ENCODE results near the gene PERM1.
"Not testable (repeated sequence)": the region's sequence is repeated elsewhere in the genome, so short reads cannot be mapped to it uniquely, and the experiment has no call there.

Gene PERM1

GRCh38 chr1:947958-948357 is 33.9 kb downstream of the PERM1 start:
- no peak for DNase-seq (ENCODE audit: low read depth)

GRCh38 chr1:946811-947210 is 35.1 kb downstream of the PERM1 start:
- not testable (repeated sequence) for DNase-seq (ENCODE audit: low read depth)

GRCh38 chr1:945688-946556 is 36.0 kb downstream of the PERM1 start:
- no peak for DNase-seq (ENCODE audit: low read depth)

GRCh38 chr1:944341-945325 is 37.3 kb downstream of the PERM1 start:
- no peak for DNase-seq (ENCODE audit: low read depth)

- DNase-seq (ENCODE audit: low read depth): no peak
Observed at GRCh38 chr1:943545-944340, 38.1 kb downstream of the PERM1 start.

- DNase-seq (ENCODE audit: low read depth): no peak
Observed at GRCh38 chr1:942864-943533, 38.9 kb downstream of the PERM1 start.

GRCh38 chr1:942411-942821 is 39.5 kb downstream of the PERM1 start:
- no peak for DNase-seq (ENCODE audit: low read depth)

GRCh38 chr1:941588-942383 is 40.1 kb downstream of the PERM1 start:
- peak; percentile 54 for DNase-seq (ENCODE audit: low read depth)

GRCh38 chr1:941015-941587 is 40.8 kb downstream of the PERM1 start:
- DNase-seq (ENCODE audit: low read depth): no peak

GRCh38 chr1:940107-941014 is 41.5 kb downstream of the PERM1 start:
- no peak for DNase-seq (ENCODE audit: low read depth)

GRCh38 chr1:939511-940106 is 42.3 kb downstream of the PERM1 start:
- DNase-seq (ENCODE audit: low read depth): no peak

- DNase-seq (ENCODE audit: low read depth): no peak
Observed at GRCh38 chr1:938711-939489, 43.0 kb downstream of the PERM1 start.

- no peak for DNase-seq (ENCODE audit: low read depth)
Observed at GRCh38 chr1:938088-938683, 43.7 kb downstream of the PERM1 start.

GRCh38 chr1:937521-937920 is 44.4 kb downstream of the PERM1 start:
- no peak for DNase-seq (ENCODE audit: low read depth)

- DNase-seq (ENCODE audit: low read depth): no peak
Observed at GRCh38 chr1:936348-937264, 45.3 kb downstream of the PERM1 start.

- no peak for DNase-seq (ENCODE audit: low read depth)
Observed at GRCh38 chr1:935751-936231, 46.1 kb downstream of the PERM1 start.
